Measurements from ENCODE around the gene CTXND1. TPM values are rescaled to one million over a fixed set of nuclear protein-coding genes. Genes with fewer than 3 reads are reported as not detected.

Gene CTXND1
- total and polyA plus RNA-seq, 7 donors: 0.01 to 0.07 (median 0.04) TPM; not detected in 3

DNA sequence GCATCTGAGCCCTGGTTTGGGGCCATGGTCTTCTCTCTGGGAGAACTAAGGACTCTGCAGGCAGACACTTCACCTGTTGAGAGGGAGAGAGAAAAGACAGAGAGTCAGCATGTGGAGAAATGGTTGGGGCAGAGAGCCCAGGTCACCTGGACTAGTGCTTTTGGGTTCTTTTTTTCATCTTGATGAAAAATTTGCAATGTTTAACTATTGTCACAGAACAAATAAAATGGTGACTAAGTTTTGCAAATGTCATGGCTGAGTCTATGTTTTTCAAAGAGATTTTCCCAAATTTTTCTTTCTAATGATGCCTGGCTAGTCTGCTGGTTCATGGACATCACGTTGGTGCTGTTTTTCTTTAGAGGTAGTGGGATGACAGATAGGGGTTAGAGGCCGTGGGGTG is 81.4 kb downstream of the CTXND1 start:
- 87 to 98% (median 91%) methylated on average over 2 of the region's 2 CpGs for WGBS, 3 donors
- Histone ChIP-seq H3K4me3 (no peak overlapping the region), H3K27me3 (ENCODE audit: insufficient read depth in 3 of 3, low read length in 2 of 3) (no peaks in the 10 kb centered on the region), H3K27ac (no peak overlapping the region), H3K9me3 (no peaks in the 10 kb centered on the region), H3K36me3 (ENCODE audit: insufficient read depth in 1 of 2, low read depth in 1 of 2) (peaks cover 0 to 18% of the 10 kb centered on the region in 2 donors), H3K4me1 (peaks cover 15% of the 10 kb centered on the region)
- DNase-seq (no peak), ATAC-seq (no peak)
- intact Hi-C loops (cut with DNase I): loop anchor here in 1 of 2 donors (10.0 kb wide), 2 partner anchors 276 to 786 kb away; partner anchors contain the start of gene MTHFS
- TF ChIP-seq, protein P1, sequence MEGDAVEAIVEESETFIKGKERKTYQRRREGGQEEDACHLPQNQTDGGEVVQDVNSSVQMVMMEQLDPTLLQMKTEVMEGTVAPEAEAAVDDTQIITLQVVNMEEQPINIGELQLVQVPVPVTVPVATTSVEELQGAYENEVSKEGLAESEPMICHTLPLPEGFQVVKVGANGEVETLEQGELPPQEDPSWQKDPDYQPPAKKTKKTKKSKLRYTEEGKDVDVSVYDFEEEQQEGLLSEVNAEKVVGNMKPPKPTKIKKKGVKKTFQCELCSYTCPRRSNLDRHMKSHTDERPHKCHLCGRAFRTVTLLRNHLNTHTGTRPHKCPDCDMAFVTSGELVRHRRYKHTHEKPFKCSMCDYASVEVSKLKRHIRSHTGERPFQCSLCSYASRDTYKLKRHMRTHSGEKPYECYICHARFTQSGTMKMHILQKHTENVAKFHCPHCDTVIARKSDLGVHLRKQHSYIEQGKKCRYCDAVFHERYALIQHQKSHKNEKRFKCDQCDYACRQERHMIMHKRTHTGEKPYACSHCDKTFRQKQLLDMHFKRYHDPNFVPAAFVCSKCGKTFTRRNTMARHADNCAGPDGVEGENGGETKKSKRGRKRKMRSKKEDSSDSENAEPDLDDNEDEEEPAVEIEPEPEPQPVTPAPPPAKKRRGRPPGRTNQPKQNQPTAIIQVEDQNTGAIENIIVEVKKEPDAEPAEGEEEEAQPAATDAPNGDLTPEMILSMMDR (IDR thresholded peaks at IDR 0.05): no peak

DNA sequence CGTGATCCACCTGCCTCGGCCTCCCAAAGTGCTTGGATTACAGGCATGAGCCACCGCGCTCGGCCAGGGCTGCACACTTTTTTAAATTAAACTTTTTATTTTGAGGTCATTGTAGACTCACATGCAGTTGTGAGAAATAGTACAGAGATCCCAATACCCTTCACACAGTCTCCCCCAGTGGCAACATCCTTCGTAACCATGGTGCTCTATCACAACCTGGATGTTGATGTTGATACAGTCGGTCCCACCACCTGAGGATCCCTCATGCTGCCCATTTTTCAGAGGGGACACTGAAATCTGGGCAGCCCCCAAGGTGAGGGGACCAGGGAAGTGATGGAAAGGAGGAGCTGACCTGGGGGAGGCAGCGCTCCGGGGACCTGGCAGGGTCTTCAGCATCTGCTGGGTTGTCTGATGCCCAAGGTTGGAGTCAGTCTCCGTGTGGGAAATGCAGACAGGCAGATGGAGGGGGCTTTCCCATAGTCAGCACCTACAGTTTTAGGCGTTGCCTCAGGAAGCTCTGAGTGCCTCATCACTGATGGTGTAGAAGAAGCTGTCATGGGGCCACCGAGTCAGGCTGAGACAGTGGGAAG is 82.2 kb downstream of the CTXND1 start:
- ATAC-seq: no peak

DNA sequence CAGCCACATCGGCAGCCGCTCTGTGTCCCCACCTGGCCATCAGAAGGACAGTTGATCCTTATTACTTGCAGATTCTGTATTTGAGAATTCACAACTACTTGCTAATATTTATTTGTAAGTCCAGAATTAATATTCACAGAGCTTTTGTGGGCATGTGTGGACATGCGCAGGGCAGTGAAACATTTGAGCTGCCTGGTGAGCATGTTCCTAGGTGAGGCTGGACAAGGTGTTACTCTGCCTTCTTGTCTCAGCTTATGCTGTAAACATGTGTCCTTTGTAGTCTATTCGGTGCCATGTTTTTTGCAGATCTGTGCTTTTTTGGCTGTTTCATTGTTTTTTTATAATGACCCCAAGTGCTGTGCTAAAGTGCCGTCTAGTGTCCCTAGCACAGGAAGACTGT is 83.6 kb downstream of the CTXND1 start:
- intact Hi-C loops (cut with DNase I): no loop called here
- ATAC-seq: no peak
- no peak for DNase-seq
- H3K36me3 ChIP-seq (ENCODE audit: insufficient read depth in 1 of 2, low read depth in 1 of 2): peaks cover 0 to 36% of the 10 kb centered on the region in 2 donors
- no peak overlapping the region for H3K27ac ChIP-seq
- no peaks in the 10 kb centered on the region for H3K9me3 ChIP-seq
- TF ChIP-seq, protein P1 (IDR thresholded peaks at IDR 0.05): no peak
- no peak overlapping the region for H3K4me3 ChIP-seq
- H3K4me1 ChIP-seq: no peaks in the 10 kb centered on the region
- WGBS, 3 donors: 87 to 98% (median 94%) methylated on average over 5 of the region's 5 CpGs
- no peaks in the 10 kb centered on the region for H3K27me3 ChIP-seq (ENCODE audit: insufficient read depth in 3 of 3, low read length in 2 of 3)

More for the DNA sequence above, 82.2 kb downstream of the CTXND1 start:
- TF ChIP-seq, protein P1 (IDR thresholded peaks at IDR 0.05): no peak
- Histone ChIP-seq H3K4me3 (no peak overlapping the region), H3K9me3 (no peaks in the 10 kb centered on the region), H3K27me3 (ENCODE audit: insufficient read depth in 3 of 3, low read length in 2 of 3) (no peaks in the 10 kb centered on the region), H3K36me3 (ENCODE audit: insufficient read depth in 1 of 2, low read depth in 1 of 2) (peaks cover 0 to 22% of the 10 kb centered on the region in 2 donors), H3K4me1 (peaks cover 11% of the 10 kb centered on the region), H3K27ac (no peak overlapping the region)
- intact Hi-C loops (cut with DNase I): loop anchor here in 1 of 2 donors (10.0 kb wide), 2 partner anchors 275 to 785 kb away; partner anchors contain the start of gene MTHFS
- no peak for DNase-seq
- 94 to 97% (median 96%) methylated on average over 12 of the region's 12 CpGs for WGBS, 3 donors

DNA sequence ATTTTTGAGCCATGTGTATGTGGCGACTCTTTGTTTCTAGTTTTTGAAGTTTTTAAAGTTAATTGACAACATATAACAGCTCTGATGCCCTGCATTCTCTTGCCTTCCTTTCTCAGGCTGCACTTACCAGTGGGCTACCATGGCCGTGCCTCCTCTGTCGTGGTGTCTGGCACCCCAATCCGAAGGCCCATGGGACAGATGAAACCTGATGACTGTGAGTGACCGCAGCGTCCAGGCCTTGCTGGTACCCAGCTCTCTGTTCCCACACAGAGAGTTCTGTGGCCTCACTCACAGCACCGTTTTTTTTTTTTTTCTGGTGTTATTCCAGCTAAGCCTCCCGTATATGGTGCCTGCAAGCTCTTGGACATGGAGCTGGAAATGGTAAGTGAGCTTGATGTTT is 84.1 kb downstream of the CTXND1 start:
- 87 to 92% (median 87%) methylated on average over 8 of the region's 8 CpGs for WGBS, 3 donors
- Histone ChIP-seq H3K9me3 (no peaks in the 10 kb centered on the region), H3K27ac (no peak overlapping the region), H3K4me3 (no peak overlapping the region), H3K36me3 (ENCODE audit: insufficient read depth in 1 of 2, low read depth in 1 of 2) (peaks cover 0 to 41% of the 10 kb centered on the region in 2 donors), H3K4me1 (no peaks in the 10 kb centered on the region), H3K27me3 (ENCODE audit: insufficient read depth in 3 of 3, low read length in 2 of 3) (no peaks in the 10 kb centered on the region)
- TF ChIP-seq, protein P1 (IDR thresholded peaks at IDR 0.05): no peak
- DNase-seq: no peak
- ATAC-seq: no peak
- intact Hi-C loops (cut with DNase I): no loop called here

DNA sequence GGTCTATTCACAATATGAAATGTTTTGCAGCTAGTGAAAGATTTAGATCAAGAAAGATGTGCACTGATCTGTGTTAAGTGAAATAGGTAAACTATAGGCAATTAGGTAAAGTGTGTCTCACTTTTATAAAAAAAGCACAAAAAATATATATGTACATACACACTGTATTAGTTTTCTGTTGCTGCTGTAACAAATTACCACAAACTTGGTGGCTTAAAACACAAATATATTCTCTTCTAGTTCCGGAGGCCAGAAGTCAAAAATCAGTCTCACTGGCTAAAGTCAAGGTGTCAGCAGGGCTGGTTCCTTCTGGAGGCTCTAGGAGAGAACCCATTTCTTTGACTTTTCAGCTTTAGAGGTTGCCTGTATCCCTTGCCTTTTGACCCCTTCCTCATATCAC is 88.1 kb downstream of the CTXND1 start:
- no peak for DNase-seq
- no peaks in the 10 kb centered on the region for H3K27me3 ChIP-seq (ENCODE audit: insufficient read depth in 3 of 3, low read length in 2 of 3)
- ATAC-seq: no peak
- no peak overlapping the region for H3K4me3 ChIP-seq
- no peak overlapping the region for H3K27ac ChIP-seq
- H3K9me3 ChIP-seq: no peaks in the 10 kb centered on the region
- intact Hi-C loops (cut with DNase I): no loop called here
- TF ChIP-seq, protein P1 (IDR thresholded peaks at IDR 0.05): no peak
- 88 to 97% (median 90%) methylated on average over 1 of the region's 1 CpG for WGBS, 3 donors
- peaks cover 0 to 71% of the 10 kb centered on the region in 2 donors for H3K36me3 ChIP-seq (ENCODE audit: insufficient read depth in 1 of 2, low read depth in 1 of 2)
- peaks cover 8% of the 10 kb centered on the region for H3K4me1 ChIP-seq

Measured in psoas muscle (tissue), 8 donors.